Skeletal muscle cell (primary cell): ENCODE data around the gene BRF1.
"Not testable (repeated sequence)": the region's sequence is repeated elsewhere in the genome, so short reads cannot be mapped to it uniquely, and the experiment has no call there.

ENCODE experiments used
- DNase-seq: peaks from one replicate; pipeline ENCODE4 v3.0.0-alpha.2; 2010; ENCODE audit warnings: low read depth
- H3K4me3 ChIP-seq: 2 replicates; pipeline ENCODE4 v1.5.1; 2011; ENCODE audit warnings: low read depth, mild to moderate bottlenecking, control low read depth, low read length, moderate library complexity

The BRF1 gene

DNA sequence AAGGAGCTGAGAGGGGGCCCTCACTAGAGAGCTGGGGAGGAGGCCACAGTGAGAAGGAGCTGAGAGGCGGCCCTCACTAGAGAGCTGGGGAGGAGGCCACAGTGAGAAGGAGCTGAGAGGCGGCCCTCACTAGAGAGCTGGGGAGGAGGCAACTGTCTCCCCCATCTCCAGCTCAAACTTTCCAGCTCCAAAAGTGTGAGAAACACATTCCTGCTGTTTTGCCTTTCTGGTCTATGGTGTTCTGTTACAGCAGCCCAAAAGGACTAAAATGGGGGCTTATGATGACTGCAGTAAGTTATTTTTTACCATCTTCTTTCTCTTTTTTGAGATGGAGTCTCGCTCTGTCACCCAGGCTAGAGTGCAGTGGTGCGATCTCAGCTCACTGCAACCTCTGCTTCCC is 23.4 kb downstream of the BRF1 start:
- H3K4me3 ChIP-seq, DNase-seq: not testable (repeated sequence)

DNA sequence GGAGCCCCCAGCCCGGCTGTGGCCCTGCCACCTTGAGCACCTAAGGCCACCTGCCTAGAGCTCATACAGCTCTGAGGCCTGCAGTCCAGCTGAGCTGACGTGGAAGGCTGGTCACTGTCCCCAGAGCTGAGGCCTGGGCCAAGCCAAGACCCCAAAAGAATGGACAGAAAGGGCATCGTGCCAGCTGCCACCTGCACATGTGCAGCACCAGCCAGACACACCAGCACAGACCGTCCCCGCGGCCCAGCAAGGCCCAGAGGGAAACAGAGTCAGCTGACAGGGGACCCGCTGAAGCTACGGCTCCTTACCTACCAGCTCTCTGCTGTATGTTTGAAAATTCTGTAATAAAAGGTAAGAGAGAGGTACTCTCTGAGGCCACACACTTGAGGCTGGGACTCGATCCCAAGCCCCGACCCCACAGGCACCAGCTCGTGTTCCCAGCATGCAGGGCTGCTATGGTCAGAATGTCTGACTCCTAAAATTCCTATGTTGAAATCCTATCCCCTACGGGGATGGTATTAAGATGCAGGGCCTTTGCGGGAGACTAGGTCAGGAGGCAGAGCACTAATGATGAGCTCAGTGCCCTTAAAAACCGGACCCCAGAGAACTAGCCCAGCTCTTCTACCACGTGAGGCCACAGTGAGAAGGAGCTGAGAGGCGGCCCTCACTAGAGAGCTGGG is 25.4 kb downstream of the BRF1 start:
- peak; percentile 74 for DNase-seq

DNA sequence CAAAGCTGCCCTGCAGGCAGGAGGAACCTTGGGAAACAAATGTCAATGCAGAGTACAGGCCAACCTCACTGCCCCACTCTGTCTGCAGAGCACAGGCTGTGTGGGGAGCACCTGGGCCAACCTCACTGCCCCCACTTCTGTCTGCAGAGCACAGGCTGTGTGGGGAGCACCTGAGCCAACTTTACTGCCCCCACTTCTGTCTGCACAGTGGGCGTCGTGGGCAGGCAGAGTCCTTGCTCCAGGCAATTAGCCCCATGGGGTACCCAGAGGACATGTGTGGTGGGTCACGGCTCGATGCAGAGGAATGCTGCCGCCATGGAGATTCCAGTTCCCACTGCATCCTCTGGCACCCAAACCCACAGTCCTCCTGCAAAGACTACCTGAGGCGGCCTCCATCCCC is 26.2 kb downstream of the BRF1 start:
- H3K4me3 ChIP-seq = no peak overlapping the region
- DNase-seq = no peak

More for the DNA sequence above, 25.4 kb downstream of the BRF1 start:
- H3K4me3 ChIP-seq = no peak overlapping the region

GRCh38 chr14:105273062-105273461 is 27.7 kb downstream of the BRF1 start:
- no peak for DNase-seq

GRCh38 chr14:105272623-105273022 is 28.2 kb downstream of the BRF1 start:
- H3K4me3 ChIP-seq = no peak overlapping the region
- DNase-seq = no peak

More at GRCh38 chr14:105273062-105273461, 27.7 kb downstream of the BRF1 start:
- no peak overlapping the region for H3K4me3 ChIP-seq

- DNase-seq = no peak
- no peak overlapping the region for H3K4me3 ChIP-seq
Measured at GRCh38 chr14:105271224-105271890, 29.4 kb downstream of the BRF1 start.

DNA sequence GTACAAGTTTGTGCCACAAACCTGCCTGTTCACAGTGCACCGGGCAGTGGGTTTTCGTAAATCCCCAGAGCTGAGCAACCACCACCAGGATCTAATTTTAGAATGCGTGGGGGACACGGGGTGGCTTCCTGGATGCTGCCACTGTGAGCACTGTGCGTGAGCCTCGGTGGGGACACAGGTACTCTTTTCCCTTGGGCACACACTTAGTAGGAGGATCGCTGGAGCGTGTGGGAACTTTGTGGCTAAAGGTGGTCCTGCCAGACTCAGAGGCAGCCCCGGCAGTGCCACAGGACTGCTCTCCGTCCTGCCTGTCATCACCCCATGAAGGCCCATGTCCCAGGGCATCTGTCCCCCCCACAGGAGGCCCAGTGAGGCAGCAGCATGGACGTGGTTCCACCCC is 31.4 kb downstream of the BRF1 start:
- H3K4me3 ChIP-seq = no peak overlapping the region
- DNase-seq = no peak

GRCh38 chr14:105268736-105269354 is 32.0 kb downstream of the BRF1 start:
- no peak overlapping the region for H3K4me3 ChIP-seq
- DNase-seq = no peak

DNA sequence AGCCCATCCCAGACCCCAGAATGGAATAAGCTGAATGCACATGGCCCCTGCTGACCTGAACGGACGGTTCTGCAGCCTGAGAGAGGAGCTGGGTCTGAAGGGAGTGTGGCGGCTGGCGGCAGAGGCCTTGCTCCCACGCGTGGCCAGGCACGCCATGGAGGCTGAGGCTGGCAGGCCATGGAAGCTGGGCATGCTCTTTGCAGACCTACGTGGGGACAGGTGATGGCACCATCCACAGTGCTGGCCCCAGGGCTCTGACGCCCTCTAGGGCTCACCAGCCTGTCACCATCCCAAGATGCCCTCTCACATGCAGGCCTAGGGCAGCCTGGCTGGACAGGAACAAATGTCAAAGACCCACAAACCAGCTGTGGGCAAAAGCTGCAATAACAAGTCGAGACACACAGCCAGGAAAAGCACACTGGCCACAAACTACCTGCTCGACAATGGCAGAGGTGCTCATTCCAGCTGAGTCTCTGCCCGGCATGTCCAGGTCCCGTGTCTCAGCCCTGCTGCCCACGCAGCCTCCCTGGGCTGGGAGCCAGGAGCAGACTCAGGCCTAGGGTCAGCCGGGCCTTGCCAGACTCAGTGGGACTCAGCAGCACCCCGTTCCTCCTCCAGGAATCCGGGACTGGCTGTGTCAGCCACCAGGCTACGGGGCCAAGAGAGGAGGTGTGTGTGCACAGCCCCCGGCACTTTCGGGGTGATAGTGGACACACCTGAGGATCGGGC is 32.8 kb downstream of the BRF1 start:
- no peak overlapping the region for H3K4me3 ChIP-seq
- no peak for DNase-seq

- DNase-seq = no peak
- no peak overlapping the region for H3K4me3 ChIP-seq
Measured at GRCh38 chr14:105261781-105262180, 39.0 kb downstream of the BRF1 start.

GRCh38 chr14:105260959-105261358 is 39.8 kb downstream of the BRF1 start:
- no peak for DNase-seq
- H3K4me3 ChIP-seq = no peak overlapping the region

DNA sequence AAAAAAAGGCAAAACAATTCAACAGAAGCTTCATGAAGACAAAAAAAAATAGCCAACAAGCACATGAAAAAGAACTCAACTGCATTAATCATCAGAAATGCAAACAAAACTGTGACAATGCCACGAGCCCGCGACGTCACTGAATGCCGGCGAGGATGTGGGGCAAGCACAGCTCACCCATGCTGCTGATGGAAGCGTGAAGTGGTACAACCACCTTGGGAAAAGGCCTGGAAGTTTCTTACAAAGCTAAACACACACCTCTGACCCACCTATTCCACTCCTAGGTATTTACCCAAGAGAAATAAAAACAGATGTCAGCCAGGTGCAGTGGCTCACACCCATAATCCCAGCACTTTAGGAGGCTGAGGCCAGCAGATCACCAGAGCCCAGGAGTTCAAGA is 42.0 kb downstream of the BRF1 start:
- no peak for DNase-seq
- no peak overlapping the region for H3K4me3 ChIP-seq

- no peak for DNase-seq
- H3K4me3 ChIP-seq = no peak overlapping the region
Measured at GRCh38 chr14:105257464-105257863, 43.3 kb downstream of the BRF1 start.

DNA sequence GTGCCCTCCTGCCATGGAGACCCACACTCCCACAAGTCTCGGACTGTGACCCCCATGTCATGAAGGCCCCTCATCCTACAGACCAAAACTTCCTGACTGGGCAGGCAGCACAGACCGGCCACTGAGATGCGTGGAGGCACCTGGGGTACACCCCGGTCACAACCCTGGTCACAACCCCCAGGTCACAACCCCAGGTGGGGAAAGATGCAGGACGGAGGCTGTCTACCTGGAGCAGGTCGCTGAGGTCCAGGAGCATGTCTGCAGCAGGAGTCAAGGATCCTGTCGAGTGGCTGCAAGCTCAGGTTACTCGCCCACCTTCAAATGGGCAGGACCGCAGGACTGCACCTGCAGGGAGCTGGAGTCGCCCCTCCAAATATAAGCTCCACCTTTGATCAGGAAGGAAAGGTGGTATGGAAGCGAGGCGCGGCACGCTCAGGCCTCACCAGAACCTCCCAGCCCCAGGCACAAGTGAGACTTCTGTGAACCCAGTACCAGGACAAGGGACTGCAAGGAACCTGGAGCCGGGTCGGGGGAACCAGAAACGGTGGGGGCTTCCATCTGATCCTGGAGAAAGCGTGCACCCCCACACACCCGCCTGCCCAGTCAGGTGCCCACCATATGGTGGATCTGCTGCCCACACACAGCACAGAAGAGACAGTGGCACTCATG is 44.4 kb downstream of the BRF1 start:
- no peak overlapping the region for H3K4me3 ChIP-seq
- DNase-seq = no peak

DNA sequence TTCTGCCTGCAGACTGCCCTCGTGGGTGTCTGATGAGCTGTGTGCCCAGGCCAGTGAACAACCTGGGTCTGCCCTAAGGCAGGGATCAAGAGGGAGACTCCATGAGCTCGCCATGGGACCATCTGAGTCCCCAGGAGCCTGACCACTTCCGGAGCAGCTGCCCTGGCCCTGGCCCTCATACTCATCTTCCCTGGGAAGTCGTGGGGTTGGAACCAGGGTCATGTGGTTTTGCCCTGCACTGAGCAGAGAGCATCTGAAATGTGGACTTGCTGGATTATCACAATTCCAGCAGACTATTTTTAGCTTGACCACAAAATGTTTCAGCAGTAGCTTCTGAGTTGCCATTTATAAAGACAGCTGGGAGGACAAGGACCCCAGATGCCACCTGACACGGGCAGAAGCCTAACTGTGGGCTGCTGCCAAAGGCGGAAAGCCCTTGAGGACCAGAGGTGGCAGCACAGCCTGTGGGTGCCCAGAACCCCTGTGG is 45.7 kb downstream of the BRF1 start:
- DNase-seq = peak; percentile 47
- H3K4me3 ChIP-seq = no peak overlapping the region

GRCh38 chr14:105253329-105253682 is 47.5 kb downstream of the BRF1 start:
- DNase-seq = no peak
- no peak overlapping the region for H3K4me3 ChIP-seq

DNA sequence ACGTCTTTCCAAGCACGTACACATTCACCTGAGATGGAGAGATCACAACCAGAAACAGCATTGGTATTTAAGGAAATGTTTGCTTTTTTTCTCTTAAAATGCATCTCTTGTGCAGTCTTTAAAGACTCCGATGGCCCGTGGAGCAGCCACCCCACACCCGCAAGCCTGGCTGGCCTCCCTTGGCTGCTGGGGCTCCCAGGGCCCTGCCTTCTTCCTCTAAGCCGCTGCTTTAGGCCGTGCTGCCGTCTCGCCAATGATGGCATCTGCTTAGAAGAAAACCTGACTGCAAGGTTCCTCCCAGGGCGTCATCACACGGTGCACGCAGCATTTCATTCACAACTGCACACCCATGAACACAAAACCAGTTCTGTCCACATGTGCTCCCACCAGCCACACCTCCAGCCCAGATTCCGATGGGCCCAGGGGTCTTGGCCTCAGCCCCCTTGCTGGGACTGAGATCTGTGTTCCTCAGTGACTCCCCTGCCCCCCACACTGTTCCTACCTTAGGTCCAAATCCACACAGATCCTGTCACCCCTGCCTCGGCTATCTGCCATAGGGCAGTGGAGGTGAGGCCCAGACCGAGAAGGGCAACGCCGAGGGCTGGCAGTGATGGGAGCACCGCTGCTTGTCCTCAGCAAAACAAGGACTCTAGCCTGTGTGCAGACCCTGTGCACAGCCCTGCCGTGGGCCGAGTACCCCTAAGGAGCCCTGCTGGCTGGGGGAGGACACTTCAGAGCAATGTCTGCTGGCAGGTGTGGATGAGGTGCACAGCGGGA is 48.1 kb downstream of the BRF1 start:
- no peak for DNase-seq
- no peak overlapping the region for H3K4me3 ChIP-seq

- no peak overlapping the region for H3K4me3 ChIP-seq
- no peak for DNase-seq
Measured at GRCh38 chr14:105251920-105252319, 48.9 kb downstream of the BRF1 start.

DNA sequence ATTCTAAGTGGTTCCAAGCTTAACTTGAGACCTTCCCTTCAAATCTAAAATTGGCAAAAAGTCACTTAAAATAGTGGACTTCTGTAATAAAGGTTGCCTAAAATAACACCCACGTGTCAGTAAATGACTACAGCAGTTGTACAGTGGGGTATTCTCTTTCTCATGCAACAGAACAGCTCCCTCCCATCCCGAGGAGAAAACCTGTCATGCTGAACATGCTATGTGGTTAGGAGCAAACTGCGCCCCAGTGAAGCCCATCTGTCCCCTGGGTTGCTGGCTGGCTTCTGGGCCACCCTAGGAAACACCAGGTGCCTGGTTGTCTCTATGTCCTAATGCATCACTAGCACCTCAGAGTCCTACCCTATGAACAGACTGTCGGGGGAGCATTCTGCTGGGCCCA is 49.8 kb downstream of the BRF1 start:
- no peak for DNase-seq
- H3K4me3 ChIP-seq = no peak overlapping the region
